ENCODE results near the gene TSPAN1.

- no peak for TF ChIP-seq POLR2A (IDR thresholded peaks at IDR 0.05)
- no peak for TF ChIP-seq CTCF (IDR thresholded peaks at IDR 0.05)
- no peak for TF ChIP-seq POLR2AphosphoS5 (IDR thresholded peaks at IDR 0.05)
- no peak for TF ChIP-seq EP300 (IDR thresholded peaks at IDR 0.05)
Observed at GRCh38 chr1:46191033-46191701, 16.3 kb downstream of the TSPAN1 start.

All from gastroesophageal sphincter (tissue), 3 donors.